ENCODE data around the gene PTPRG.

DNA sequence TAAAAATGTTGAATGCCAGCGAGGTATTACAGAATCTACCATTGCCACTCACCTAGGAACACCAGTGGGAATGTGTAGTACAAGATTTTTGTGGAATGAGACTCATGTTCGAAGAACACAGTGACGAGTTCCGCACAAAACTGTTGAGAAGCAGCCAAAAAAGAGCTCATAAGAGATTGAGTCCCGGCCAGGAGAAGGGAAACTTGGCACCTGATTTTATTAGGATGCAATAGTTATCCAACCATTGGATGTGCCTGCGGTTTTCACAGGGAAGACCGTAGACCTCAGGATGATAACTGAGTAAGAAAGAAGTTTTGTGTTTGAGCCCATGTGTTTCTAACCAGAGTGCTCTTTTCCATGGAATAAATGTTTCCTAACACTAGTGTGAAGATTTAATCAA, 88.9 kb downstream of the PTPRG start:
- TF ChIP-seq POLR2A (IDR thresholded peaks at IDR 0.05; ENCODE audit: low read length) (no peak), GATA1 (IDR thresholded peaks at IDR 0.05; ENCODE audit: low read depth, low read length) (no peak)
